Peyer's patch (tissue), 4 donors: ENCODE data around the gene LILRA1.
"Not testable (repeated sequence)": the region's sequence is repeated elsewhere in the genome, so short reads cannot be mapped to it uniquely, and the experiment has no call there.

Source experiments
- POLR2A ChIP-seq, 2 donors: fragments of 450-650 bp; IDR thresholded peaks; one replicate each; pipeline ENCODE4 v1.5.1; 2017; ENCODE audit warnings: antibody characterized with exemption in 2 of 2, mild to moderate bottlenecking in 2 of 2, moderate library complexity in 2 of 2
- TF ChIP-seq, protein P1 (sequence below), 6 experiments: fragments of 450-650 bp in 4 of 6; fragments of 200-600 bp in 2 of 6; sonication (generic) in 1 of 6; IDR thresholded peaks; one replicate each; pipeline ENCODE4 v1.5.1; 2017 to 2019; ENCODE audit warnings: antibody characterized with exemption in 6 of 6, mild to moderate bottlenecking in 3 of 6, moderate library complexity in 1 of 6

DNA sequence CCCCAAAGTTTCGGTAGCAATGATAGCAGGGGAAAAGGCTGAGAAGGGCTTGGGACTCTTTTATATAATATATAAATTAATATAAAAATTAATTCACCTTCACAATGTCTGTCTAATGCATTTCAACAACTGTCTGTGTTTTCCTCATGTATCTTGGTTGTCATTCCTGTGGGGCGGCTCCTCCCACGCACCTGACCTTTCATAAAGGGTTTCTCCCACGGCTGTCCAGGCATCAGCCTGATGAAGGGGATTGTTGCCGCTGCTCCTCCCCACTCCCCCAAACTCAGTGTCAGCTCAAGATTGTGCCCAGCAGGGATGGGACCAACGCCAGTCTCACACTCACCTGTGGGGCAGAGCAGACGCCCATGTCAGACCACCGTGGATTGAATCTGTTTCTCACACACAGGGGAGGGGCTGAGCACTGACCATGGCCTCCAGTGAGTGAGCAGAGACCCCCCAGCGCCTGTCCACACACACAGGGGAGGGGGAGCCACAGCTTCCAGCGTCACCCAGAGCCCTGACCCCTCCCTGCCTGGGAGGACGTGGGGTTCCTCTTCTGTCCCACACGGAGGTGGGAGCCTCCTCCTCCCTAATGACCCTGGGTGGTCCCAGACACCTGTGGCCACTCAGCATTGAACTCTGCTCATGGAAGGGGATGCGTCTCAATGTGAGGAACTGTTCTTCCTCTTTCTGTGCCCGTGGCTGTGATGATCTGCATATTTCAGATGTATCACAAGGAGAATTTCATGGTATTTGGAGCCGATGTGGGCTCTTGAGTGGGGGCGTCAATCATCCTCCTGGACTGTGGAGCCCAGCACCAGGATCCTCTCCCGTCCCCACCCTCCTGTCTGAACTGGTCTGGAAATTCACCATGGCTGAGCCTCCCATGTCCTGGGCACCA is 21.5 kb upstream of the LILRA1 start:
- TF ChIP-seq POLR2A (IDR thresholded peaks at IDR 0.05) = not testable (repeated sequence)
- TF ChIP-seq, protein P1, sequence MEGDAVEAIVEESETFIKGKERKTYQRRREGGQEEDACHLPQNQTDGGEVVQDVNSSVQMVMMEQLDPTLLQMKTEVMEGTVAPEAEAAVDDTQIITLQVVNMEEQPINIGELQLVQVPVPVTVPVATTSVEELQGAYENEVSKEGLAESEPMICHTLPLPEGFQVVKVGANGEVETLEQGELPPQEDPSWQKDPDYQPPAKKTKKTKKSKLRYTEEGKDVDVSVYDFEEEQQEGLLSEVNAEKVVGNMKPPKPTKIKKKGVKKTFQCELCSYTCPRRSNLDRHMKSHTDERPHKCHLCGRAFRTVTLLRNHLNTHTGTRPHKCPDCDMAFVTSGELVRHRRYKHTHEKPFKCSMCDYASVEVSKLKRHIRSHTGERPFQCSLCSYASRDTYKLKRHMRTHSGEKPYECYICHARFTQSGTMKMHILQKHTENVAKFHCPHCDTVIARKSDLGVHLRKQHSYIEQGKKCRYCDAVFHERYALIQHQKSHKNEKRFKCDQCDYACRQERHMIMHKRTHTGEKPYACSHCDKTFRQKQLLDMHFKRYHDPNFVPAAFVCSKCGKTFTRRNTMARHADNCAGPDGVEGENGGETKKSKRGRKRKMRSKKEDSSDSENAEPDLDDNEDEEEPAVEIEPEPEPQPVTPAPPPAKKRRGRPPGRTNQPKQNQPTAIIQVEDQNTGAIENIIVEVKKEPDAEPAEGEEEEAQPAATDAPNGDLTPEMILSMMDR (IDR thresholded peaks at IDR 0.05) = not testable (repeated sequence)
